NCI-H446 treated with DMSO at 0.1 percent for 48 hours (cell line): Measurements from ENCODE around the gene DDHD1.

Experiments used
- DNase-seq: peaks from one replicate; lab custom pipeline; 2025; lab: John Stamatoyannopoulos, UW

Gene DDHD1

DNA sequence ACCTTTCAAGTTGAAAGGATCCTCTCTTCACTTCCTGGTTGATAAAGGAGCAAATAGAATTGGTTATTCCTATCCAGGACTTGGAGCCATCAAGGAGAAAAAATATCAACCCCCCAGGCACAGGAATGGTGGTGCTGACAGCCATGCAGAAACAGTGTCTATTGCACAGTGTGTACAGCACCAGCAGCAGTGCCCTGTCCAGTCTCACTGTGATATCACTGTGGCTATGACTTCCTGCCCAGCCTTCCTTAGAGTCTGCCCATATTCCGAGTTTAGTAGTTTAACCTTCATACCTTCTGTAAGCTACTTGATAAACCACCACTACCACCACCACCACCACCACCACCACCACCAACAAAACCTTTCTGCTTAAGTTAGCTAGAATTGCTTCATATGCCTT, 157.1 kb downstream of the DDHD1 start:
- no peak for DNase-seq

DNA sequence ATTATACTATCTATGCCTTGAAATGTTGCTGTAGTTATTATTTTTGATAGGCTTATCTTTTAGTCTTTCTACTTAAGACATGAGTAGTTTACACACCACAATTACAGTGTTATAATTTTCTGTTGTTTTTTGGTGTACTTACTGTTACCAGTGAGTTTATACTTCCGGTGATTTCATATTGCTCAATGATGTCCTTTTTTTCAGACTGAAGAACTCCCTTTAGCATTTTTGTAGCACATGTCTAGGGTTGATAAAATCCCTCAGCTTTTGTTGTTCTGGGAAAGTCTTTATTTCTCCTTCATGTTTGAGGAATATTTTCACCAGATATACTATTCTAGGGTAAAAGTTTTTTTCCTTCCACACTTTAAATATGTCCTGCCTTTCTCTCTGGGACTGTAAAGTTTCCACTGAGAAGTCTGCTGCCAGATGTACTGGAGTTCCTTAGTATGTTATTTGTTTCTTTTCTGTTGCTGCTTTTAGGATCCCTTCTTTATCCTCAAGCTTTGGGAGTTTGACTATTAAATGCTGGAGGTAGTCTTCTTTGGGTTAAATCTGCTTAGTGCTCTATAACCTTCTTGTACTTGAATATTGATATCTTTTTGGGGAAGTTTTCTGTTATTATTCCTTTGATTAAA, 160.8 kb downstream of the DDHD1 start:
- DNase-seq: no peak

DNA sequence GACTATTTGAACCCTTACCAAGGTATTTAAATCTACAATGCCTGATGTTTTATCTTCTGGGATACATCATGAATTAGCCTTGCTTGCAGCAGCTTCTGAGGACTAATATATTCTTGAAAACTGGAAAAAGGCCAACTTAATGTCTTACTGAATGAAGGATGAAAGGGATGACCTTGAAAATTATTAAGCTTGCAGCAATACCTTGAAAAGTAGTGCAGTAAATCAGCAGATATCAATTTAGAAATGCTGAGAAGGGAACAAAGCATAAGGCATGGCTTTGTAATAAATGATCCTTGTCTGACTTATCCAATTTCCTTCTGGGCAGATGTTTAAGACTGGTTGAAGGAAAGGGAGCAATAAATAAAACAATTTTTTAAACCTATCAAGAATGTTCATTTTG, 165.0 kb downstream of the DDHD1 start:
- no peak for DNase-seq

DNA sequence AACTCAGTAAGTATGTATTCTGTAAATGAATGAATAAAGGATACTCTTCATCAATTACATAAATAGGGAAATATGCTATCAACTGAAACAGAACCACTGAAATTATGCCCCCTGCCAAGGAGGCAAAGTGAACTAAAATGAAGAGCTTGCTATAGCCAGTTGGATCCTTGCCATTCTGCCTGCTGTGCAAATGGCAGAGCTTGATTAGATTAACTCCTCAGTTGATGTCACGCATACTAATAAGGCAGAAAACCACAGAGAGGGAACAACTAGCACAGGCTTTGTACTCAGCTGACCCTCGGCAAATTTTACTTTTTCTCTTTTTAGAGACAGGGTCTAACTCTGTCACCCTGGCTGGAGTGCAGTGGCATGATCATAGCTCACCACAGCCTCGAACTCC, 165.6 kb downstream of the DDHD1 start:
- peak; percentile 65 for DNase-seq

DNA sequence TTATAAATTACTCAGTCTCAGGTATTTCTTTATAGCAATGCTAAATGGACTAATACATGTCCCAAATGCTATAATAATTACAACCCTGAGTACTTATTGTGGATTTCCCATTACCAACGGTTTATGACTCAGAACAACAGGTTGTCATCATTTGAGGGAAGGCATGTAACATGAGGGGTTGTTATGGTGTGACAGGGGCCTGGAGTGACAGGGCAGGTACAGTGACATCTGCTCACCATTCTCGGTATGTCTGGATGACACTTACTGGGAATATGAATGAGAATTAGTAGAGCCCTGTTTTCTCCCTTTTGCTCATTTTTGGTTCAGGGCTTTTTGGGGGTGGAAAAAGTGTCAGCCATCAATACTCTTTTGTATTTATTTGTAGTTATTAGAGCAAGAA, 166.1 kb downstream of the DDHD1 start:
- no peak for DNase-seq
